ENCODE data around the gene ECT2L. TPM values are rescaled to one million over a fixed set of nuclear protein-coding genes. Genes with fewer than 3 reads are reported as not detected.
A peak's percentile ranks its signal among the peaks of the same experiment; 100 is the strongest.
"Not testable (repeated sequence)": the region's sequence is repeated elsewhere in the genome, so short reads cannot be mapped to it uniquely, and the experiment has no call there.

ECT2L gene
- total RNA-seq, 1 experiment from 2014 or later: not detected

DNA sequence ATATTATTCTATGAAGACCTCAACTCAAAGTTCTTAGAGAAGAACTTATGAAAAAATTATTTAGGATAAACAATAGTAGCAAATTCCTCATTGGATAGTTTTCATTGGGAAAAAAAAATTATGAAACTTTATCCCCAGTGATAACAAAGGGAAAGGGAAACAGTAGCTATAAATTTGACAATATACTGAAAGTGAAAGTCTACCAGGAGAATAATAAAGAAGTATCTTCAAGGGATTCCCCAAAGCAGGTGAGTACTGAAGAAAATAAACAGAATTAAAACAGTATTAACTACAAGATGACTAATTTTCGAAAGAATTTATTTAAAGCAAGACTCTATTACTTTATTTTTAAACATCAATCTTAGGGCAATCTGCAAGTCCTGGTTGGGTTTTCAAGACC, 135.8 kb downstream of the ECT2L start:
- DNase-seq (ENCODE audit: low read depth): no peak

- DNase-seq (ENCODE audit: low read depth): not testable (repeated sequence)
These were observed 141.0 kb downstream of the ECT2L start for GRCh38 chr6:138936873-138937272.

DNA sequence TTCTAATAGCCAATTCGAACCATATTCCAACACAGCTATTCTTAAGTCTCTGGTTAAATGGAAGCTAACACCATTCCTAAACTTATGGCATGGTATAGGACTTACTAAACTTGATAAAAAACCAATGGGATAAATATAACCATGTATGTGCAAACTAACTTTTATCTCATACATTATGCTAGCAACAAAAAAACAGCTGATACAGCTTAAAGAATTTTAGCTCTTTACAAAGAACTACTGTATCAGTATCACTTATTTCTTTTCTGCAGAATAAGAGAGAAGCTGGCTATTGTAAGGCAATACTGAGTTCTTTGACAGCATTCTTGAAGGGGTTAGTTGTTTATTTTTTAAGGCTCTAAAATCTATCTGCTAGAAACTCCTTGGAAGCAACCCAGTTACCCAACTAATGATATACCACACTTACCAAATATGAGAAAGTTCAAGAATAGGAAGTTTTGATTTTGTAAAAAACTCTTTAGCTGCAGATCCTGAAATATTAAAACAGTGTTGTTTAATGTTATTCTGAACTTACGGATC, 147.3 kb downstream of the ECT2L start:
- DNase-seq (ENCODE audit: low read depth): no peak

GRCh38 chr6:138944412-138944811, 148.5 kb downstream of the ECT2L start:
- DNase-seq (ENCODE audit: low read depth): peak; percentile 49

DNA sequence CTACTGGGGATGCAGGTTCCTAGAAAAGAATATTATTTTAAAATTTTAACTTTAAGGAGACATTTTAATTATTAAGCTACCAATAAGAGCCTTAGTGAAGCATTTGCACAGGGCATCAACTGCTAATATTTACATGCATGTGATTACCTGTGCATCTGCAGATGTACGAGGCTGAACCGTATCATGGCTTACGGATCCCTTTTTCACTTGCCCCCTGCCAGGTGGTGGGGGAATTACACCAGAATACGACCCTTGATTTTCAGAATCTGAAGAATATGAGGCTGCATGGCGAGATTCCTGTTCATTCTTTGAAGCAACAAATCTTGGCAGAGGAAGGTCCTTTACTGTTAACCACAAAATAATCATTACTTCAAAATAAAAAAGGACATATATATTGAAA, 149.5 kb downstream of the ECT2L start:
- no peak for DNase-seq (ENCODE audit: low read depth)

DNA sequence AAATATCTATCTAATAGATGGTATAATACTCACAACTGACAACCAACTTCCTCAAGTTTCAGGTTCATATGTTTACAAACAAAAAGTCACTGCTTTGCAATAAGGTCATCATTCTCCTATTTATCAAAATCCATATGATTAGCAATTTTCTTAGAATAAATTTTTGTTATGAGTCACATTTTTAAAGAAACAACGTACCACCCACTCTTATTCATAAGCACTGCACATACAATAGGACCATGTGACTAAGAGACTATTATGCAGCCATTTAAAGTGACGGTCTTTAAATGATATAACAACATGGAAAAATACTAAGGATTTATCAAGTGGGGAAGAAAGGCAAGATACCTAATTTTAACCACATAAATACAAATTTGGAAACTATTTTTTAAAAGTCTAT, 152.1 kb downstream of the ECT2L start:
- DNase-seq (ENCODE audit: low read depth): no peak

GRCh38 chr6:138948546-138949179, 152.8 kb downstream of the ECT2L start:
- no peak for DNase-seq (ENCODE audit: low read depth)

DNA sequence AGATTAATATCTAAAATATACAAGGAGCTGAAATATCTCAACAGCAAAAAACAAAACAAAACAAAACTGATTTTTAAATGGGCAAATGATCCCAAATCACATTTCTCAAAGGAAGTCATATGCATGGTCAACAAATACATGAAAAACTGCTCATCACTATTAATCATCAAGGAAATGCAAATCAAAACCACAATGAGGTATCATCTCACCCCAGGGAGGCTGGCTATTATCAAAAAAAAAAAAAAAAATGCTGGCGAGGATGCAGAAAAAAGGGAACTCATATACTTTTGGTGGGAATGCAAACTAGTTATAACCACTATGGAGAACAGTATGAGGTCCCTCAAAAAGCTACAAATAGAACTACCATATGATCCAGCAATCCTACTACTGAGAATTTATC, 157.6 kb downstream of the ECT2L start:
- DNase-seq (ENCODE audit: low read depth): peak; percentile 85

Other genes starting within 250 kb of the ECT2L start
- 10.3 and 11.5 TPM in 2 replicates for gene CCDC28A, start 22.3 kb upstream of the ECT2L start, total RNA-seq (2014; rRNA removed)
- 37.0 and 46.1 TPM in 2 replicates for gene REPS1, start 192.2 kb downstream of the ECT2L start, total RNA-seq (2014; rRNA removed)
- gene ABRACL, start 232.7 kb downstream of the ECT2L start, total RNA-seq (2014; rRNA removed): 34.8 and 51.5 TPM in 2 replicates

Data from LHCN-M2 (cell line).